Fibroblast of skin of abdomen (primary cell): ENCODE data around the gene PYDC2.
"Not testable (repeated sequence)": the region's sequence is repeated elsewhere in the genome, so short reads cannot be mapped to it uniquely, and the experiment has no call there.

Source experiments
- DNase-seq: peaks from one replicate; pipeline ENCODE4 v3.0.0-alpha.2; 2013

The PYDC2 gene

GRCh38 chr3:191470545-191470944, 9.6 kb downstream of the PYDC2 start:
- no peak for DNase-seq

DNA sequence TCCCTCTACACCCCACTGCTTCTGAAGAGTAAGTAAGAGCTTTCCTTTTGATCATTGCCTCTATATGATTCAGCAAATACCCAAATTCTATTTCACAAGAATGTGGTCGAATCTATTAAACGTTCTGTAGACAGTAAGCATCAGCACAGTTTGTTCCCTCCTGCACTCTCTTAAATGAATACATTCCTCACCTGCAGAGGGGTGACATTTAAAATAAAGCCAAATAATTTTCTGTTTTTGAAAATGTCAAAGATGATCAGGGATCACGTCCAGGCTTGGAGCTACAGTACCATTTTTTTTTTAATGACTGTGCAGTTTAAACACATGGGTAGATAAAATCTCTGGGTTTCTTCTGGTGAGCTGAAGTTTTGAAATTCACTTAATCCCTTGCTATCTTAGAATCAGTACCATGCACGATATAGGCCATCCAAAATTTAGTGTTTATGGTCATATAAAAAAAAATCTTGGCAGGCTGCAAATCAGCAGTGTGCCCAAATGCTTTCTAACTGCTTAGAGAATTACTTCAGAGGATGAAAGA, 12.8 kb downstream of the PYDC2 start:
- DNase-seq: no peak

- DNase-seq: no peak
Observed at GRCh38 chr3:191476066-191476772, 15.3 kb downstream of the PYDC2 start.

DNA sequence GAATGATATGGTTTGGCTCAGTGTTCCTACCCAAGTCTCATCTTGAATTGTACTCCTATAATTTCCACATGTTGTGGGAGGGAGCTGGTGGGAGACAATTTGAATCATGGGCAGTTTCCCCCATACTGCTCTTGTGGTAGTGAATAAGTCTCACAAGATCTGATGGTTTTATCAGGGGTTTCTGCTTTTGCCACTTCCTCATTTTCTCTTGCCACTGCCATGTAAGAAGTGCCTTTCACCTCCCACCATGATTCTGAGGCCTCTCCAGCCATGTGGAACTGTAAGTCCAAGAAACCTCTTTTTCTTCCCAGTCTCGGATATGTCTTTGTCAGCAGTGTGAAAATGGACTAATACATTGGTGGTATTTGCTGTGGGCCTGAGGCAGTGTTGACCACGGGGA, 23.0 kb downstream of the PYDC2 start:
- DNase-seq: not testable (repeated sequence)

DNA sequence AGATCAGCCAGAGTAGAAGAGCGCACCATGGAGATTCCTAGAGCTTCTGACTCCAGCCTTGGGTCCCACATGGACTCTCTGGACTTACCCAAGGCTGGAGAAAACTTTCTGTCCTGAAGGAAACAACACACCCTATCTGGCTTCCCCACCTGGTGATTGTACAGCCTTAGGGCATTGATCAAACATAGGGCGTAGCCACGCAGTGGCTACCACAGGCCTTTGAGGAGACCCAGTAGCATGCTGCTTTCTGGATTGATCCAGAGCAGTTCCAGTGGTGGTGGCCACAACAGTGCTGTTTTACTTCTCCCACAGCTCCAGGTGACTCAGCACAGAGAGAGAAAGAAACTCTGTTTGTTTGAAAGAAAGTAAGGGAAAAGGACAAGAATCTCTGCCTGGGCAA, 23.5 kb downstream of the PYDC2 start:
- no peak for DNase-seq

DNA sequence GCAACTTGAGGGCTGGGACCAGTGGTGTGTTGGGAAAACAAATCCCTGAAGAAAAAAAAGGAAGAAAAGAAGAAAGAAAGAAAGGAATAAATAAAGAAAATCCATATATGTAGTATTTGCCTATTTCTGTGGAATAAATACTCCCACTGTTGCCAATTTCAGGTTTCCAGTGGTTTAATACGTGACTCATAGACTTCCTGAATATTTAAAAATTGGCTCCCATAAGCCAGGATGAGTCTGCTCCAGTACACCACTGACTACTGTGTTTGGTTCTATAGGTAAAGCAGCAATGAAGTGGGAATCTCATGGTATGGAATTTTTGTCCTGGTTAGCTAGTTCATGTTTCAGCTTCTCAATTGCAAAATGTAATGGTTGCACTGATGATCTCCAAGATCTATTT, 31.6 kb downstream of the PYDC2 start:
- DNase-seq: peak; percentile 15

DNA sequence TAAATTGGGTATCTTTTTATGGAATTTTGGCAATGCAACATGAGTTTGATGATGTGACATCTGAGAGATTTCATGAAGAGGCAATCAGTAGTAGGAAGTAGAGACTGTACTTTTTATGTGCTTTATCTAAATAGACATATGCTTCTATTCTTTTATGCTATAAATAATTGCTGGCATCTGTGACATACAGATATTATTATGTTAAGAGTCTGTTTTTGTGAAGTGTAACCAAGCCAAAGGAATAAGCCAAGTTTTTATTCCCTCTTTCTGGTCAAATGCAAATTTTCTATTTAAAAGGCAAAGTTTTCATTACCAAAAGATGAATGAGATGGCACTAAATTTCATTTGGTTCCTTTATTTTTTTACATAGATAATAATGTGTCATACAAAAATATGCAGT, 32.4 kb downstream of the PYDC2 start:
- DNase-seq: no peak

DNA sequence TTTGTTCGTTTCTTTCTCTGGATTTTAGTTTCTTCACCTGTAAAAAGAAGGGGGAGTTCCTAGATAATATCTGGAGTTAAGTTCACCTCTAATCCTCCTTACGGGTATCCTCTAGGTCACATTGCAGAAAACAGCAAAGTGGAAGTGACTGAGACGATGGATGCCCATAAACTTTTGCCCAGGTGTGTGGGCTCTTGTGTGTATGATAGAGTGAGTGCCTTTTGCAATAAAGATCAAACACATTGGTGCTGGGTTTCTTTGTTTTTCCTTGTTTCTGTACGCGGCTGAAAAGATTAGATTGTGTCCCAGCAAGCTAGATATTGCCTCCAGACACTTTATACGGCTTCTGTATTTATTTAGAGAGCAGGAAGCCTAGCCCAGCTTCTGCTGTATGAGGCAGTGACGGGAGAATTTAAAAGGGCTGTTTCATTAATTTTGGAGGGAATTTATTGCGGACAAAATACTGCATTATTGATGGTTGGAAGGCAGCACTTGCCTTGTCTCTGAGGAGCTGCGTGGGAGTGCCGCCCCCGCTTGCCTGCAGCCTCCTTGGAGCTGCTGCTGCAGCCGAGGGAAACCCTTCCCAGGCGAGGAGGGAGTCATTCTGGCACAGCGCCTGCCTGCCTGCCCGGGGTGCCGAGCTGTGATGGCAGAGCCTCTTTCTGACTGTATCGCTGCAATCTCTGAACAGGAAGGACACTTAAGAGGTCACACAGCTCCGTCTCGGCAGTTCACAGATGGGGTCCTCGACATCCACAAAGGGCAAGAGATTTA, 38.5 kb downstream of the PYDC2 start:
- DNase-seq: peak; percentile 39

DNA sequence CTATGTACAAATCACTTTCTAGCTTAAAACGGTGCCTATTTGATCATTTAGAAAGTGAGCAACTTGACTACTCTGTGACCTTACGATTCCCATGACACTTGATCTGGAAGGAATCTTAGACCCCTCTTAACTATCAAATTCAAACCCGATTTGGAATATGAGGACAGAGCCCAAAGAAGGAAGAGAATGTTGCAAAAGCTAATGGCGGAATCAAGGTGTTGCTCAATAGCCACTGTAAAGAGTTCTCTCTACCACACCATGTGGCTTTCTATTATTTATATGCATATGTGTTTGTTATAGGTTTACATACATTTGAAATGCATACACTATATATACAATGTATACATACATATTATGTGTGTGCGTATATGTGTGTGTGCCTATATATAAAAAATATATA, 39.9 kb downstream of the PYDC2 start:
- no peak for DNase-seq

DNA sequence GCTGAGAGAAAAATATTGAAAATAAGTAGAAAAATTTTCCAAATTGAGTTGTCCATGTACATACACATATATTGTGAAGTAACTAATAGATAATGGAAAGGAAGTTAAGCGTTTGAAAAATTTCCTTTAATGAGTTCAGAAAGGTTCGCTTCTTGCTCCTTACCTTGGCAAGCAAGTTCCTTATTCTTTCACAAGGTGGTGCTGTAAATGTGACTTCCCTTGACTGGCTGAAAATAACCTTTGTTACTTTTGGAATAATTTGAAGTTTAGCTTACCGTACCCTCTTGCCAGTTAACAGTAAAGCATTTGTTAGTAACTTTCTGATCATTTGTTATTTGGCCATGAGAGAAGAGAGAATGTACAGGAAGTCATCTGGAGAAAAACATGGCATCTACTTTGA, 41.6 kb downstream of the PYDC2 start:
- no peak for DNase-seq

GRCh38 chr3:191509078-191509477, 48.1 kb downstream of the PYDC2 start:
- no peak for DNase-seq
